Liver (tissue), 9 donors: ENCODE measurements around the gene CERS4. TPM values are rescaled to one million over a fixed set of nuclear protein-coding genes. Genes with fewer than 3 reads are reported as not detected.
"Not testable (repeated sequence)": the region's sequence is repeated elsewhere in the genome, so short reads cannot be mapped to it uniquely, and the experiment has no call there.

Experiments used
- DNase-seq: peaks from one replicate; pipeline ENCODE4 v3.0.0-alpha.2; 2017; ENCODE audit warnings: low spot score
- H3K27ac ChIP-seq, 2 donors: one replicate each; pipeline ENCODE4 v1.7.0; 2013; ENCODE audit warnings: inconsistent platforms in 2 of 2, low read length in 2 of 2, control low read depth in 1 of 2, low read depth in 1 of 2, mild to moderate bottlenecking in 1 of 2
- H3K27me3 ChIP-seq, 4 donors: one replicate each; pipeline versions ENCODE4 v1.6.1 to v1.7.0; 2013; ENCODE audit warnings: low read length in 3 of 4, inconsistent platforms in 1 of 4, mild to moderate bottlenecking in 1 of 4, moderate library complexity in 1 of 4; ENCODE audit not compliant: control insufficient read depth in 4 of 4, insufficient read depth in 4 of 4
- H3K36me3 ChIP-seq, 4 donors: one replicate each; pipeline versions ENCODE4 v1.6.1 to v1.7.0; 2013; ENCODE audit warnings: low read length in 3 of 4, mild to moderate bottlenecking in 3 of 4, low read depth in 1 of 4, moderate library complexity in 1 of 4; ENCODE audit not compliant: control insufficient read depth in 4 of 4, insufficient read depth in 3 of 4
- H3K4me1 ChIP-seq, 4 donors: one replicate each; pipeline versions ENCODE4 v1.6.1 to v1.7.0; 2013; ENCODE audit warnings: low read length in 3 of 4, mild to moderate bottlenecking in 3 of 4, moderate library complexity in 1 of 4; ENCODE audit not compliant: control insufficient read depth in 4 of 4, insufficient read depth in 4 of 4
- H3K4me3 ChIP-seq, 3 donors: one replicate each; pipeline versions ENCODE4 v1.6.1 to v1.7.0; 2013; ENCODE audit warnings: low read length in 3 of 3, control low read depth in 1 of 3, low read depth in 1 of 3, mild to moderate bottlenecking in 1 of 3
- H3K9ac ChIP-seq, 2 donors: one replicate each; pipeline ENCODE4 v1.7.0; 2013; ENCODE audit warnings: low read length in 2 of 2, mild to moderate bottlenecking in 2 of 2, moderate library complexity in 2 of 2, control low read depth in 1 of 2, low read depth in 1 of 2
- H3K9me3 ChIP-seq, 4 donors: one replicate each; pipeline versions ENCODE4 v1.6.1 to v1.7.0; 2013; ENCODE audit warnings: low read length in 3 of 4; ENCODE audit not compliant: control insufficient read depth in 4 of 4
- EGR1 ChIP-seq, 2 donors: IDR thresholded peaks; 2 replicates each; pipeline ENCODE4 v1.6.1; 2016 to 2018; ENCODE audit warnings: antibody characterized with exemption in 2 of 2, low read depth in 2 of 2
- GABPA ChIP-seq, 2 donors: IDR thresholded peaks in 1 of 2; conservative IDR thresholded peaks in 1 of 2; 2 replicates each; pipeline ENCODE4 v1.6.1; 2016; ENCODE audit warnings: antibody characterized with exemption in 2 of 2, mild to moderate bottlenecking in 1 of 2, moderate library complexity in 1 of 2
- HNF4A ChIP-seq, 2 donors: conservative IDR thresholded peaks; 2 replicates each; pipeline ENCODE4 v1.6.1; 2016; ENCODE audit warnings: antibody characterized with exemption in 2 of 2, mild to moderate bottlenecking in 2 of 2
- HNF4G ChIP-seq: IDR thresholded peaks from 2 replicates; pipeline ENCODE4 v1.6.1; 2016; ENCODE audit warnings: antibody characterized with exemption
- JUND ChIP-seq, 2 donors: IDR thresholded peaks; 2 replicates each; pipeline ENCODE4 v1.6.1; 2016; ENCODE audit warnings: antibody characterized with exemption in 2 of 2
- RAD21 ChIP-seq, 2 donors: IDR thresholded peaks; 2 replicates each; pipeline ENCODE4 v1.6.1; 2016; ENCODE audit warnings: antibody characterized with exemption in 2 of 2, mild to moderate bottlenecking in 2 of 2
- RXRA ChIP-seq, 2 donors: IDR thresholded peaks; 2 replicates each; pipeline ENCODE4 v1.6.1; 2017 to 2018; ENCODE audit warnings: antibody characterized with exemption in 2 of 2, mild to moderate bottlenecking in 1 of 2
- WGBS: extraction: QIAGEN DNeasy Blood & Tissue Kit; methylation state at CpG from one replicate; pipeline ENCODE4 v1.1.7; 2013; 5-methylcytosine and 5-hydroxymethylcytosine counted together
- polyA plus RNA-seq, 2 donors: library from polyadenylated mRNA; stranded (reverse) in 1 of 2; unstranded in 1 of 2; fragments of 200-250 nt in 1 of 2; fragments of >200 nt in 1 of 2; fragmentation: Nextera tagmentation in 1 of 2; extraction: Ambion mirVana in 1 of 2; gene quantifications; one replicate each; pipeline versions ENCODE4 v1.2.1 to v1.2.3, GENCODE V29; 2013 to 2015
- total RNA-seq, 2 donors: library from RNA; depleted of rRNA; stranded (reverse); fragments of >200 nt; gene quantifications; one replicate each; pipeline ENCODE4 v1.2.3, GENCODE V29; 2014
- TF ChIP-seq, protein P1 (sequence below): IDR thresholded peaks from 2 replicates; pipeline ENCODE4 v1.6.1; 2016; ENCODE audit warnings: antibody characterized with exemption
- TF ChIP-seq, protein P2 (sequence below): fragments of 150-350 bp; IDR thresholded peaks from 2 replicates; pipeline ENCODE4 v1.5.1; 2017; ENCODE audit warnings: improper control_type of control experiment, low read depth, low read length; ENCODE audit not compliant: missing input control
- TF ChIP-seq, protein P3 (sequence below): IDR thresholded peaks from 2 replicates; pipeline ENCODE4 v1.6.1; 2016; ENCODE audit warnings: antibody characterized with exemption
- TF ChIP-seq, protein P4 (sequence below): IDR thresholded peaks from 2 replicates; pipeline ENCODE4 v1.6.1; 2016; ENCODE audit warnings: antibody characterized with exemption
- donor health status: healthy.
- donor health status: healthy.
- donor health status: healthy.
- donor health status: healthy.
- donor health status: healthy.

CERS4 gene
- total and polyA plus RNA-seq, 4 donors, result 42.7 to 65.1 (median 56.4) TPM

DNA sequence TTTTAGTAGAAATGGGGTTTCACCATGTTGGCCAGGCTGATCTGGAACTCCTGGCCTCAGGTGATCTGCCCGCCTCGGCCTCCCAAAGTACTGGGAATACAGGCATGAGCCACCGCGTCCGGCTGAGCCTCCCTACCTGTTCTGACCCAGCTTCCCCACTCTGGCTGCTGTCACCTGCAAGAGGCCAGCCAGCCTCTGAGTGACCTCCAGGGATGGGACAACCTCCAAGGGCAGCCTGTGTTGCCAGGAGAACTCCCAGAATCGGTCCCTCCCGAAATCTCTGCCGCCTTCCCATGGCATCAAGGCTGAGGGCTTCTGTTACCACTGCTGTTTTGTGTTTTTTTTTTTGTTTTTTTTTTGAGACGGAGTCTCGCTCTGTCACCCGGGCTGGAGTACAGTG lies 11.3 kb downstream of the CERS4 start:
- TF ChIP-seq HNF4A (conservative IDR thresholded peaks at IDR 0.05) (no peak), RXRA (IDR thresholded peaks at IDR 0.05) (peak in 1 of 2 donors; percentile 13), HNF4G (no peak)
- TF ChIP-seq, protein P1, sequence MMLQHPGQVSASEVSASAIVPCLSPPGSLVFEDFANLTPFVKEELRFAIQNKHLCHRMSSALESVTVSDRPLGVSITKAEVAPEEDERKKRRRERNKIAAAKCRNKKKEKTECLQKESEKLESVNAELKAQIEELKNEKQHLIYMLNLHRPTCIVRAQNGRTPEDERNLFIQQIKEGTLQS, result no peak
- Histone ChIP-seq H3K27me3 (no peaks in the 10 kb centered on the region), H3K36me3 (peaks cover 0 to 2% (median 0%) of the 10 kb centered on the region in 4 donors), H3K4me1 (peaks cover 0 to 13% (median 5%) of the 10 kb centered on the region in 4 donors), H3K4me3 (no peak overlapping the region), H3K9ac (no peak overlapping the region), H3K9me3 (no peaks in the 10 kb centered on the region), H3K27ac (no peak overlapping the region)
- 62% methylated on average over 11 of the region's 11 CpGs for WGBS
- DNase-seq, result no peak

DNA sequence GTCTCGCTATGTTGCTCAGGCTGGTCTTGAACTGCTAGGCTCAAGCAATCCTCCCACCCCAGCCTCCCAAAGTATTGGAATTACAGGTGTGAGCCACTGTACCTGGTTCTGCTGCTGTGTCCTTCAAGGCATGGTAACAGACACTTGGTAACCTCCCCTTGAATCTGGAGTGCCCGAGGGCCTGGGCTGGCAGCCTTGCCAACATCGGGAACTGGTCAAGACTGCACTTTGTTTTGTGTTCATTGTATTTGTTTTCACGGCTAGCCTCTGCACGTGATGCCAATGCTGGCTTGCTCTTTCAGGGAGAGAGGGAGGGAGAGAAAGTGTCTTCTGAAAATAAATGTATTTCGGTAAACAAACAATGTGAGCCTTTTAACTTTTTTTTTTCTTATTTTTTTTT lies 12.0 kb downstream of the CERS4 start:
- TF ChIP-seq, protein P2, sequence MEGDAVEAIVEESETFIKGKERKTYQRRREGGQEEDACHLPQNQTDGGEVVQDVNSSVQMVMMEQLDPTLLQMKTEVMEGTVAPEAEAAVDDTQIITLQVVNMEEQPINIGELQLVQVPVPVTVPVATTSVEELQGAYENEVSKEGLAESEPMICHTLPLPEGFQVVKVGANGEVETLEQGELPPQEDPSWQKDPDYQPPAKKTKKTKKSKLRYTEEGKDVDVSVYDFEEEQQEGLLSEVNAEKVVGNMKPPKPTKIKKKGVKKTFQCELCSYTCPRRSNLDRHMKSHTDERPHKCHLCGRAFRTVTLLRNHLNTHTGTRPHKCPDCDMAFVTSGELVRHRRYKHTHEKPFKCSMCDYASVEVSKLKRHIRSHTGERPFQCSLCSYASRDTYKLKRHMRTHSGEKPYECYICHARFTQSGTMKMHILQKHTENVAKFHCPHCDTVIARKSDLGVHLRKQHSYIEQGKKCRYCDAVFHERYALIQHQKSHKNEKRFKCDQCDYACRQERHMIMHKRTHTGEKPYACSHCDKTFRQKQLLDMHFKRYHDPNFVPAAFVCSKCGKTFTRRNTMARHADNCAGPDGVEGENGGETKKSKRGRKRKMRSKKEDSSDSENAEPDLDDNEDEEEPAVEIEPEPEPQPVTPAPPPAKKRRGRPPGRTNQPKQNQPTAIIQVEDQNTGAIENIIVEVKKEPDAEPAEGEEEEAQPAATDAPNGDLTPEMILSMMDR, result no peak
- TF ChIP-seq EGR1 (IDR thresholded peaks at IDR 0.05; ENCODE audit: low read depth in 2 of 2) (no peak), HNF4G (no peak), GABPA (IDR thresholded peaks at IDR 0.05 in 1 of 2, conservative IDR thresholded peaks at IDR 0.05 in 1 of 2) (no peak), RXRA (IDR thresholded peaks at IDR 0.05) (peak in 1 of 2 donors; percentile 46), HNF4A (conservative IDR thresholded peaks at IDR 0.05) (peak in 1 of 2 donors; percentile 58), JUND (IDR thresholded peaks at IDR 0.05) (no peak), RAD21 (IDR thresholded peaks at IDR 0.05) (no peak)
- TF ChIP-seq, protein P3, sequence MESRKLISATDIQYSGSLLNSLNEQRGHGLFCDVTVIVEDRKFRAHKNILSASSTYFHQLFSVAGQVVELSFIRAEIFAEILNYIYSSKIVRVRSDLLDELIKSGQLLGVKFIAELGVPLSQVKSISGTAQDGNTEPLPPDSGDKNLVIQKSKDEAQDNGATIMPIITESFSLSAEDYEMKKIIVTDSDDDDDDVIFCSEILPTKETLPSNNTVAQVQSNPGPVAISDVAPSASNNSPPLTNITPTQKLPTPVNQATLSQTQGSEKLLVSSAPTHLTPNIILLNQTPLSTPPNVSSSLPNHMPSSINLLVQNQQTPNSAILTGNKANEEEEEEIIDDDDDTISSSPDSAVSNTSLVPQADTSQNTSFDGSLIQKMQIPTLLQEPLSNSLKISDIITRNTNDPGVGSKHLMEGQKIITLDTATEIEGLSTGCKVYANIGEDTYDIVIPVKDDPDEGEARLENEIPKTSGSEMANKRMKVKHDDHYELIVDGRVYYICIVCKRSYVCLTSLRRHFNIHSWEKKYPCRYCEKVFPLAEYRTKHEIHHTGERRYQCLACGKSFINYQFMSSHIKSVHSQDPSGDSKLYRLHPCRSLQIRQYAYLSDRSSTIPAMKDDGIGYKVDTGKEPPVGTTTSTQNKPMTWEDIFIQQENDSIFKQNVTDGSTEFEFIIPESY, result no peak
- TF ChIP-seq, protein P4, sequence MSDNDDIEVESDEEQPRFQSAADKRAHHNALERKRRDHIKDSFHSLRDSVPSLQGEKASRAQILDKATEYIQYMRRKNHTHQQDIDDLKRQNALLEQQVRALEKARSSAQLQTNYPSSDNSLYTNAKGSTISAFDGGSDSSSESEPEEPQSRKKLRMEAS, result no peak
- Histone ChIP-seq H3K9ac (no peak overlapping the region), H3K27ac (no peak overlapping the region), H3K4me1 (peaks cover 0 to 13% (median 5%) of the 10 kb centered on the region in 4 donors), H3K27me3 (no peaks in the 10 kb centered on the region), H3K36me3 (peaks cover 0 to 2% (median 0%) of the 10 kb centered on the region in 4 donors), H3K4me3 (no peak overlapping the region), H3K9me3 (no peaks in the 10 kb centered on the region)
- DNase-seq, result no peak
- WGBS, result 37% methylated on average over 6 of the region's 6 CpGs

DNA sequence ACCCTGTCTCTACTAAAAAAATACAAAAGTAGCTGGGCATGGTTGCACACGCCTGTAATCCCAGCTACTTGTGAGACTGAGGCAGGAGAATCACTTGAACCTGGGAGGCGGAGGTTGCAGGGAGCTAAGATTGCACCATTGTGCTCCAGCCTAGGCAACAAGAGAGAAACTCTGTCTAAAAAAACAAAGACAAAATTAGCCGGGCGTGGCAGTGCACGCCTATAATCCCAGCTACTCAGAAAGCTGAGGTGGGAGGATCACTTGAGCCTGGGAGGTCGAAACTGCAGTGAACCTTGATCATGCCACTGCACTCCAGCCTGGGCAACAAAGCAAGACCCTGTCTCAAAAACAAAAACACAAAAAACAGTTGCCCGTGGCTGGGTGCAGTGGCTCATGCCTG lies 14.3 kb downstream of the CERS4 start:
- 66% methylated on average over 7 of the region's 7 CpGs for WGBS
- not testable (repeated sequence) for H3K9me3 ChIP-seq, H3K27me3 ChIP-seq, H3K4me3 ChIP-seq, H3K36me3 ChIP-seq, H3K9ac ChIP-seq, H3K27ac ChIP-seq, DNase-seq
- peaks cover 0 to 13% (median 6%) of the 10 kb centered on the region in 4 donors for H3K4me1 ChIP-seq
